Mesendoderm (in vitro differentiated cells): ENCODE results near the gene CHIC2.
A peak's percentile ranks its signal among the peaks of the same experiment; 100 is the strongest.

Source experiments
- DNase-seq: peaks from one replicate; pipeline ENCODE4 v3.0.0; 2013
- H2AK5ac ChIP-seq: 2 replicates; pipeline ENCODE4 v1.6.1; 2013; ENCODE audit warnings: low read length, inconsistent platforms
- H2BK120ac ChIP-seq: 2 replicates; pipeline ENCODE4 v1.6.1; 2013; ENCODE audit warnings: low read depth, mild to moderate bottlenecking, low read length, moderate library complexity, mixed read lengths
- H2BK15ac ChIP-seq: replicated peaks from 2 replicates; pipeline ENCODE4 v1.6.1; 2013; ENCODE audit warnings: low read depth, mild to moderate bottlenecking, moderate library complexity
- H2BK5ac ChIP-seq: 2 replicates; pipeline ENCODE4 v1.6.1; 2013; ENCODE audit warnings: low read length, inconsistent platforms
- H3K18ac ChIP-seq: 2 replicates; pipeline ENCODE4 v1.6.1; 2013; ENCODE audit warnings: mild to moderate bottlenecking, low read length, mixed read lengths
- H3K23ac ChIP-seq: one replicate; pipeline ENCODE4 v1.6.1; 2013; ENCODE audit warnings: low read length
- H3K27ac ChIP-seq: 2 replicates; pipeline ENCODE4 v1.5.1; 2013; ENCODE audit warnings: low read depth, mild to moderate bottlenecking, inconsistent platforms, low read length, moderate library complexity
- H3K27me3 ChIP-seq: 2 replicates; pipeline ENCODE4 v1.6.1; 2013; ENCODE audit warnings: low read length, control low read depth, mild to moderate bottlenecking, inconsistent platforms; ENCODE audit not compliant: insufficient read depth, poor library complexity
- H3K36me3 ChIP-seq: 2 replicates; pipeline ENCODE4 v1.6.1; 2013; ENCODE audit warnings: low read length, inconsistent platforms; ENCODE audit not compliant: control insufficient read depth, insufficient read depth
- H3K4ac ChIP-seq: one replicate; pipeline ENCODE4 v1.6.1; 2013; ENCODE audit warnings: low read depth, mild to moderate bottlenecking, low read length, moderate library complexity
- H3K4me1 ChIP-seq: 2 replicates; pipeline ENCODE4 v1.6.1; 2013; ENCODE audit warnings: low read depth, low read length, inconsistent platforms; ENCODE audit not compliant: control insufficient read depth
- H3K4me2 ChIP-seq: 2 replicates; pipeline ENCODE4 v1.6.1; 2013; ENCODE audit warnings: low read length
- H3K4me3 ChIP-seq: 2 replicates; pipeline ENCODE4 v1.5.1; 2013; ENCODE audit warnings: mild to moderate bottlenecking, low read length
- H3K56ac ChIP-seq: one replicate; pipeline ENCODE4 v1.6.1; 2013; ENCODE audit warnings: low read length
- H3K79me1 ChIP-seq: 2 replicates; pipeline ENCODE4 v1.6.1; 2013; ENCODE audit warnings: low read length, inconsistent platforms
- H3K79me2 ChIP-seq: 2 replicates; pipeline ENCODE4 v1.6.1; 2013; ENCODE audit warnings: mild to moderate bottlenecking, low read length; ENCODE audit not compliant: control insufficient read depth, insufficient read depth
- H3K9ac ChIP-seq: 2 replicates; pipeline ENCODE4 v1.6.1; 2013; ENCODE audit warnings: low read length, inconsistent platforms
- H4K5ac ChIP-seq: one replicate; pipeline ENCODE4 v1.6.1; 2013; ENCODE audit warnings: low read length
- H4K8ac ChIP-seq: one replicate; pipeline ENCODE4 v1.6.1; 2013; ENCODE audit warnings: low read depth, mild to moderate bottlenecking, control low read depth, low read length, moderate library complexity
- WGBS: extraction: QIAGEN DNeasy Blood & Tissue Kit; methylation state at CpG from one replicate; pipeline ENCODE4 v1.1.7; 2013; ENCODE audit warnings: low lambda C conversion rate, missing lambda C conversion rate; ENCODE audit not compliant: insufficient coverage; ENCODE audit errors: extremely low coverage; 5-methylcytosine and 5-hydroxymethylcytosine counted together

CHIC2 gene

DNA sequence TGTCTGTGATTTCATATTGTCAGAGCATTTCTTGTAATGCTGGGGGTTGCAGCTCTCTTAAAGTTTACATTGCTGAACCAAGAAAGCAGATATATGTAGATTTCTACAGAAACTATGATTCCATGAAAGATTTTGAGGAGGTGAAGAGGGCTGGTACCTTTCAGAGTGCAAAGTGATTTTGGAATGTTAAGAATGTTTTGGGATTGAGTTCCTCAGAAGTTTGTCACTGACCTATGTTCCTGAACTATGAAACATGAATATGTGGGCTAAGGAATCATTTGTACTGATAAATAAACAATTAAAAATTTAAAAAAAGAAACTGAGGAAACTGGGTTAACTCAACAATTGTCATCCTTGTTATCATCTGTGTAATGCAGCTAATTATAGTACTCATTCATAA is 12.3 kb upstream of the CHIC2 start:
- Histone ChIP-seq H3K27ac (no peak overlapping the region), H3K4me1 (no peaks in the 10 kb centered on the region), H4K8ac (no peak overlapping the region), H2BK15ac (no peak overlapping the region), H3K23ac (no peak overlapping the region), H3K4ac (no peak overlapping the region), H4K5ac (no peak overlapping the region), H3K9ac (no peak overlapping the region), H2BK120ac (no peak overlapping the region), H3K18ac (no peak overlapping the region), H3K27me3 (no peaks in the 10 kb centered on the region), H2AK5ac (no peak overlapping the region), H3K4me3 (no peak overlapping the region), H3K79me1 (no peaks in the 10 kb centered on the region), H3K56ac (no peak overlapping the region), H2BK5ac (no peak overlapping the region), H3K4me2 (no peak overlapping the region), H3K79me2 (no peaks in the 10 kb centered on the region), H3K36me3 (no peaks in the 10 kb centered on the region)
- no peak for DNase-seq

DNA sequence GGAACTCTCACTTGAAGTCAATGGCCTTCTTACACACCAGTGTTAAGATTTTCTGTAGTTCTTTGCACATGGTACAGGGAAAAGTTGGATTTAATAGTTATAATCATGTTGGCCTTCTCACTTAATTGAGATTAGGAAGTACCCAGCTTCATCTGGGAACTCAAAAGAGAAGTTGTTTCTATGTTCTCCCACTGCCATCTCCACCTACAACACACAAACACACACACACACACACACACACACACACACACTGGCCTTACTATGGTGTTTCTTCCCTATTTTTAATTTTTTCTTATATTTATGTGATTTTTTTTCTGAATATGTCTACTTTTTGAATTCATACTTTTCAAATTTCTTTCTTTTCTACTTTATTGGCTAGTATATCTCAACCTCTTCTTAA is 10.0 kb upstream of the CHIC2 start:
- H3K79me1 ChIP-seq = no peaks in the 10 kb centered on the region
- H2BK120ac ChIP-seq = no peak overlapping the region
- H3K9ac ChIP-seq = no peak overlapping the region
- no peaks in the 10 kb centered on the region for H3K36me3 ChIP-seq
- no peak overlapping the region for H2BK5ac ChIP-seq
- H3K4me1 ChIP-seq = no peaks in the 10 kb centered on the region
- H3K79me2 ChIP-seq = no peaks in the 10 kb centered on the region
- H3K56ac ChIP-seq = no peak overlapping the region
- no peak overlapping the region for H3K4me3 ChIP-seq
- H2BK15ac ChIP-seq = no peak overlapping the region
- no peak overlapping the region for H3K4ac ChIP-seq
- no peak overlapping the region for H3K27ac ChIP-seq
- no peak overlapping the region for H3K23ac ChIP-seq
- no peak for DNase-seq
- H3K18ac ChIP-seq = no peak overlapping the region
- H4K5ac ChIP-seq = no peak overlapping the region
- H2AK5ac ChIP-seq = no peak overlapping the region
- H3K27me3 ChIP-seq = no peaks in the 10 kb centered on the region
- no peak overlapping the region for H4K8ac ChIP-seq
- no peak overlapping the region for H3K4me2 ChIP-seq

DNA sequence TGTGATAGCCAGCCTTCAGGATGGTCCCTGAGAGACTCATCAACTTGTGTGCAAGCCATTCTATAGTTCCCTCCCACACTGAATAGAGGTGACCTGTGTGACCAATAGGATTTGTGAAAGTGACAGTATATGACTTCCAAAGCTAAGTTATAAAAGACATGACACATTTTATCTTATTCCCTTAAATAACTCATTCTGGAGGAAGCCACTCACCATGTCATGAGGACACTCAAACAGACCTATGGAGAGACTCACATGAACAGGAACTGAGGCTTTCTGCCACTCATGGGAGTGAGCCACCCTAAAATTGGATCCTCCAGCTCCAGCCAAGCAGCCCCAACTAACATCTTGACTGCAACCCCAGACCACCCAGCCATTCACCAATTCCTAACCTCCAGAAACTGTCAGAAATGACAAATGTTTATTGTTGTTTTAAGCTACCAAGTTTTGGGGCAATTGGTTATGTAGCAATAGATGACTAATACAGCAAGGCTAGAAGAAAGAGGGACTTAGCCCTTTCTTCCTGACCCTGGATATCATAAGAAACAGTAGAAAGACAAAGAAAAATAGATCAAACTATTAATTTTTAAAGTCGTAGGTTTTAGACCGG is 9.0 kb upstream of the CHIC2 start:
- no peak overlapping the region for H3K4ac ChIP-seq

DNA sequence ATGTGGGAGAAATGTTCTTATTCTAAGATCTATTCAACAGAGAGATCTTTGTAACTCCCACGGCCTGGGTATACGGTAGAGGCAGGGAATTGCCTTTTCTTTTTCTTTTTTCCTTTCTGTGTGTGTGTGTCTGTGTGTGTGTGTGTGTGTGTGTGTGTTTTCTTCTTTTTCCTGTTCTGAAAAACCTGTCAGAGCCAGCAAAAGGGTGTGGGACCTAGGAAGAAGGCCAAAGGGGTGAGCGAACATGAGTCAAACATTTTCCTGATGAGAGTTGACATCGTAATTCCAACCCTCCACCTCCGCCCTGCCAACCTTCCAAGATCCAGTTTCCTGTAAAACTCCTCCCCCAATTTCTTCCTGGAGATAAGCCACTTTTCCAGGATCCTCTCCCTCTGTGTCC is 2.8 kb upstream of the CHIC2 start:
- Histone ChIP-seq H4K5ac (no peak overlapping the region), H3K36me3 (no peaks in the 10 kb centered on the region), H4K8ac (no peak overlapping the region), H3K4ac (no peak overlapping the region), H3K4me2 (no peak overlapping the region), H2AK5ac (no peak overlapping the region), H3K27ac (peak overlapping the region; percentile 33), H3K27me3 (no peaks in the 10 kb centered on the region), H3K79me1 (peaks cover 6% of the 10 kb centered on the region), H2BK120ac (no peak overlapping the region), H2BK5ac (no peak overlapping the region), H2BK15ac (no peak overlapping the region), H3K9ac (no peak overlapping the region), H3K4me1 (peaks cover 6% of the 10 kb centered on the region), H3K23ac (no peak overlapping the region), H3K4me3 (no peak overlapping the region), H3K56ac (no peak overlapping the region), H3K79me2 (peaks cover 7% of the 10 kb centered on the region), H3K18ac (no peak overlapping the region)
- no peak for DNase-seq
- no CpG with 5 or more reads among the region's 5 CpGs for WGBS

More for the DNA sequence above, 9.0 kb upstream of the CHIC2 start:
- Histone ChIP-seq H3K79me1 (no peaks in the 10 kb centered on the region), H3K9ac (no peak overlapping the region), H3K27me3 (no peaks in the 10 kb centered on the region), H3K27ac (no peak overlapping the region), H3K4me1 (no peaks in the 10 kb centered on the region), H2AK5ac (no peak overlapping the region), H3K56ac (no peak overlapping the region), H2BK120ac (no peak overlapping the region), H3K4me2 (no peak overlapping the region), H3K4me3 (no peak overlapping the region), H4K5ac (no peak overlapping the region), H3K18ac (no peak overlapping the region), H2BK5ac (no peak overlapping the region), H3K23ac (no peak overlapping the region), H4K8ac (no peak overlapping the region), H3K36me3 (no peaks in the 10 kb centered on the region), H3K79me2 (no peaks in the 10 kb centered on the region), H2BK15ac (no peak overlapping the region)
- WGBS = no CpG with 5 or more reads among the region's 2 CpGs
- no peak for DNase-seq

DNA sequence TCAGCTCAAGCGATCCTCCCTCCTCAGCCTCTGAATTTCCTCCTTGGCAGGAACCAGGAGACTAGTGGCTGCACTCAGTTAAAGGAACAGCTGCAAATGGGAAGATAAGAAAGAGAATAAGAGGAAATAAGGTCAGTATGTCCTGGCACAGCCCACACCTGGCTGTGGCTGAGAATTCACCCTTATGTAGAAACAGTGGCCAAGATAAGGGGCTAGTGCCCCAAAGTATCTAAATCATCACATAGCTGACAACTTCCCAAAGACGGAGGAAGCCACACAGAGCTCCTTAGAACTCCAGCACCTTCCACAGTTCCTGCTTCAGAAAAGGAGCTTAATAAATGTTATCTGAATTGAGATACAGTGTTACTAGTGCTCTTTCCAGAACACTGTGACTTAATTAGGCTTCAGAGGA is 2.3 kb upstream of the CHIC2 start:
- H3K4me3 ChIP-seq = no peak overlapping the region
- no peak overlapping the region for H3K56ac ChIP-seq
- no peak overlapping the region for H3K27ac ChIP-seq
- H3K36me3 ChIP-seq = no peaks in the 10 kb centered on the region
- DNase-seq = peak; percentile 78
- no peak overlapping the region for H4K8ac ChIP-seq
- peaks cover 6% of the 10 kb centered on the region for H3K79me1 ChIP-seq
- H2AK5ac ChIP-seq = no peak overlapping the region
- peaks cover 7% of the 10 kb centered on the region for H3K79me2 ChIP-seq
- H2BK15ac ChIP-seq = no peak overlapping the region
- no peak overlapping the region for H3K23ac ChIP-seq
- H3K4me2 ChIP-seq = no peak overlapping the region
- H3K4me1 ChIP-seq = peaks cover 6% of the 10 kb centered on the region
- H3K9ac ChIP-seq = no peak overlapping the region
- H2BK5ac ChIP-seq = no peak overlapping the region
- WGBS = no CpG with 5 or more reads among the region's 2 CpGs
- H4K5ac ChIP-seq = no peak overlapping the region
- H2BK120ac ChIP-seq = no peak overlapping the region
- no peak overlapping the region for H3K4ac ChIP-seq
- no peak overlapping the region for H3K18ac ChIP-seq
- H3K27me3 ChIP-seq = no peaks in the 10 kb centered on the region

DNA sequence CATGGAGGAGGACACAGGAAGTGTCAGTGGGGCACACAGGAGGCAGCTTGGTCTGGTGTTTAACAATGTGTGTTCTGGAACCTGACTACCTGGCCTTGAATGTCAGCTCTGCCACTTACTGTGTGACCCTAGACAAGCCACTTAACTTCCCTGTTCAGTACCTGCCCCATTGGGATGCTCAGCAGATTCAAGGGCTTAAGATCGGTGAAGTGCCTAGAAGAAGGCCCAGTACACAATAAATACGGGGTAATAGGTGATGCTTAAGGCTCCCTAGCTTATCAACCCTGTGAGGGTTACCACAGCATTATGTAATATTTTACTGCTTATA is 1.6 kb upstream of the CHIC2 start:
- H3K27me3 ChIP-seq = no peaks in the 10 kb centered on the region
- no peak overlapping the region for H4K8ac ChIP-seq
- H3K4me1 ChIP-seq = peaks cover 6% of the 10 kb centered on the region
- WGBS = no CpG with 5 or more reads among the region's 2 CpGs
- no peaks in the 10 kb centered on the region for H3K36me3 ChIP-seq
- no peak overlapping the region for H2AK5ac ChIP-seq
- no peak overlapping the region for H3K9ac ChIP-seq
- H3K56ac ChIP-seq = peak overlapping the region; percentile 0
- H3K18ac ChIP-seq = no peak overlapping the region
- no peak overlapping the region for H2BK15ac ChIP-seq
- DNase-seq = no peak
- H3K4me3 ChIP-seq = no peak overlapping the region
- H3K4me2 ChIP-seq = no peak overlapping the region
- peak overlapping the region; percentile 12 for H3K27ac ChIP-seq
- H2BK120ac ChIP-seq = no peak overlapping the region
- H3K4ac ChIP-seq = no peak overlapping the region
- H2BK5ac ChIP-seq = peak overlapping the region; percentile 28
- H3K79me1 ChIP-seq = peaks cover 6% of the 10 kb centered on the region
- peaks cover 7% of the 10 kb centered on the region for H3K79me2 ChIP-seq
- H4K5ac ChIP-seq = no peak overlapping the region
- H3K23ac ChIP-seq = no peak overlapping the region
